Activated CD4-positive, CD25-positive, alpha-beta regulatory T cell treated with anti-CD3 and anti-CD28 coated beads, Interleukin-2, amount 50 U/mL, for 16 hours (primary cell): ENCODE data around the gene TSEN34.
A peak's percentile ranks its signal among the peaks of the same experiment; 100 is the strongest.
"Not testable (repeated sequence)": the region's sequence is repeated elsewhere in the genome, so short reads cannot be mapped to it uniquely, and the experiment has no call there.

Experiments
- DNase-seq: peaks from one replicate; pipeline ENCODE4 v3.0.0-alpha.2; 2020; ENCODE audit warnings: low read depth, low spot score

The TSEN34 gene

DNA sequence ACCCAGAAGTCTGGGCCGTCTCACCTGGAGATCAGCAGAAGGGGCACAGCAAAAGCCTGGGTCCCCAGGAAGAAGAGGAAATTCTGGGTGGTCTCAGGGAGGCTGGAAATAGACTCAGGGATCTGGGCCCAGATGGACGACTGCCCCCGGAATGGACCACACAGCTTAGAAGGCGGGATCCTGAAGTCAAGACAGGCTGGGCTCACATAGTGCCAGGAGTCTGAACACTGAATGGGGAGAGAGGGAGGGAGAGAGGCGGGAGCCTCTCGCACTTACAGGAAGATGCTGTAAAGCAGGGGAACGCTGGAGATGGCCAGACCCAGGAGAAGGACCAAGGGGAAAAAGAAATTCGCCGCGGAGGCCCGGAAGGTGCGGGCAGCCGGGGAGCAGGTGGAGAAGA is 30.3 kb upstream of the TSEN34 start:
- no peak for DNase-seq

DNA sequence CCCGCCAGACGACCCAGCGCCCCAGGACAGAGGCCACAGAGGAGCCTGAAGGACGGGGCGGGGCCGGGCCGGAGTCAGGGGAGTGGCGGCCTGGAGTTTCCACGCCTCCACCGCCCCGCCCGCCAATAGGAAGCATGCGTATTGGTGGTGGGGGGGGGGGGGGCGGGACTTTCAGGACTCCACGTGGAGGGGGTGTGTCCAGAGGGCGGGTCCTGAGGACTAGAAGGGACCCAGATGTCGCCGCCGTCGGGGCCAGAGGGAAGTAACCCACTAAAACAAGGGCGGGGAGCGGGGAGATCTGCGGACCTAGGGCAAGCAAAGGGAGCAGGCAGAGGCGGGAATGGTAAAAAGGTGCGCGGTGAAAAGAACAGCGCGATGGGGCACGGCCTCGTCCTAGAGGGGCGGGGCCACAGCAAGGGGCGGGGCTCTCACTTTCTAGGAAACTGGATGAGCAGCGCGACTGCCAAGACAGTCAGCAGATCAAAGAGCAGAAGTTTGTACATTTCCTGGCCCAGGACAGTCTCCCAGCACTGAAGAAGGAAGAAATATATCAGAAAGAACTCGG is 28.8 kb upstream of the TSEN34 start:
- DNase-seq, result peak; percentile 62

DNA sequence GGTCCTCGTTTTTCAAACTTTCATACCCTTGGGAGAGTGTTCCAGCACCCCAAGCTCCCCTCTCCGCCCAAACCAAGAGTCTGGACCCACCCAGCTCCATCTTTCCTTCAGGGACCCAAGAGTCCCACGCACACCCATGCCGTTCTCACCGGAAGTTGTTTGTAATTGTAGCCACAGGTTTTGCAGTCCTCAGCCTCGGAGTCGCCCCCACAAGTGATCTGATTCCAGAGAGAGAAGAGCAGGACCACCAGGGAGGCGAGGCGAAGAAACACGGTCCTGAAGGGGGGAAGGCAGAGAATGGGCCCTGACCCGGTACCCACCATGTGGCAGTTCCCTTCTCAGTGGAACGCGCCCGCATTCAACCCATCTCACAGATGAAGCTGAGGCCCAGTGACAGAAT is 28.2 kb upstream of the TSEN34 start:
- DNase-seq, result no peak

DNA sequence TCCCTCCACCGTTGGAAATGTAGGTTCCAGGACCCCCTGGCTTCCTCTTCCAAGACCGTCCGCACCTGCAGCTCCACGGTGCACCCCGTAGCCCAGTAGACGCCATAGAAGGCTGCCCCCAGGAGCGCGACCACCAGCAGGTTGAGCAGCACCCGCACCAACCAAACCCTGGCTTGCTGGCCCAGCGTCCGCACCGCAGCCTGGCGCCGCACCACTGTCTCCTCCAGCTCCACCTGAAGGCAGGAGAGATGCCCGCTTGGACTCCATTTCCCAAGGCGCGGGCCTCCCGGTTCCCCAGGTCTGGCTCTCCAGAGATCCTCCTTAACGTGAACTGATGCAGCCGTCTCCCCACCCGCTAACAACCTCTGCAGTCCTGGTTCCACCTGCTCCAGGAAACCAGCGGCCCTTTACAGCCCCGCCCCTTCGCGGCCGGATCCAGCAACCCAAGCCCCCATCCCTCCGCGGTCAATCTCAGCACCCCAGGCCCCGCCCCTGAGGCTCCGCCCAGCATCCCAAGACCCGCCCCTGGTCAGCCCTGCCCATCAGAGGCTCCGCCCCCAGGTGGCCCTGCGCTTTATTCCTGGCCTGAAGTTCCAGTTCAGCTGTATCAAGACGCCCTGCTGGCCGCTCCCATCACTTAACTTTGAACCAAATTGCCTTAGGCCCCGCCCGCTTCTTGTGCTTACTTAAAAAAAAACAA is 26.6 kb upstream of the TSEN34 start:
- no peak for DNase-seq

DNA sequence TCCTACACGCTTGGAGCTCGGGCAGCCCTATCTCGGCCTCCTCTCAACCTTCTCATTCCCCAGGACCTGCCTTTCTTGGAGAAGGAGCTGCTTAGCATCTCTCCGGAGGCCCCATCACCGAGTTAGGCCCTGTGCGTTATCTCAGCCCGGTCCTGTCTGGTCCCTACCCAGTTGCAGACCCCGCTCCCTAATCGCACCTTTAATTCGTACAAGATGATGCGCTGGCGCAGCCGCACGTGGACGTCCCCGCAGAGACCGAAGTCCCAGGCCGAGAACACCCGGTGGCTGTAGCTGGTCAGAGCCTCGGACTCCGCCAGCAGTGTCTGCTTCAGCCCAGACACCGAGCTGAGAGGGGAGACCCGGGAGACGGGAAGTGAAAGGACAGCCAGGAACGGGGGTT is 25.9 kb upstream of the TSEN34 start:
- DNase-seq, result no peak

DNA sequence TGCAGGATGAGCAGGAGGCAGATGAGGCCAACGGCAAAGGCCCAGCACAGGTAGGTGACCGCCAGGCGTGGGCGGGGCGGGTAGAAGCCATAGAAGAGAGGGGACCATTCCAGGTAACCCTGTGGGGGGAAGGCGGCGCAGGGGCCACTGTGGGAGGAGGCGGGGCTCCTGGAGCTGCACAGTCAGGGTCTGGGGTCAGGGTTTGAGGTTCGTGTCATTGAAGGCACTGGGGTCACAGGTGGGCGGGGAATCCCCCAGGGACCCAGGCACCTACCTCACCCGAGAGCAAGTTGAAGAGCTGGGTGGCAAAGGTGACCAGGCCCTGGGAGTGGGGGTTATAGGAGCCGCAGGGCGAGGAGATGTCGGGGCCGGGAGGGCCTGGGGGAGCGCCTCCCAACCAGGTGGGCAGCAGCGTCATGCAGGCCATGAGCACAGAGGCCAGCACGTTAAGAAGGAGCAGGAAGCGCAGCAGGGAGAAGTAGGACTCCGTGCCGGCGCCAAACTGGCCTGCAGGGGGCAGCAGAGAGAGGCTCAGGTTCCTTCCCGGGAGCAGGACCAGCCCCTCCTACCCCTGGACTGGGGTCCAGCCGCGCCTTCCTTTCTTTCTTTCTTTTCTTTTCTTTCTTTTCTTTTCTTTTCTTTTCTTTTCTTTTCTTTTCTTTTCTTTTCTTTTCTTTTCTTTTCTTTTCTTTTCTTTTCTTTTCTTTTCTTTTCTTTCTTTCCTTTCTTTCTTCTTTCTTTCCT is 22.8 kb upstream of the TSEN34 start:
- peak; percentile 75 for DNase-seq

DNA sequence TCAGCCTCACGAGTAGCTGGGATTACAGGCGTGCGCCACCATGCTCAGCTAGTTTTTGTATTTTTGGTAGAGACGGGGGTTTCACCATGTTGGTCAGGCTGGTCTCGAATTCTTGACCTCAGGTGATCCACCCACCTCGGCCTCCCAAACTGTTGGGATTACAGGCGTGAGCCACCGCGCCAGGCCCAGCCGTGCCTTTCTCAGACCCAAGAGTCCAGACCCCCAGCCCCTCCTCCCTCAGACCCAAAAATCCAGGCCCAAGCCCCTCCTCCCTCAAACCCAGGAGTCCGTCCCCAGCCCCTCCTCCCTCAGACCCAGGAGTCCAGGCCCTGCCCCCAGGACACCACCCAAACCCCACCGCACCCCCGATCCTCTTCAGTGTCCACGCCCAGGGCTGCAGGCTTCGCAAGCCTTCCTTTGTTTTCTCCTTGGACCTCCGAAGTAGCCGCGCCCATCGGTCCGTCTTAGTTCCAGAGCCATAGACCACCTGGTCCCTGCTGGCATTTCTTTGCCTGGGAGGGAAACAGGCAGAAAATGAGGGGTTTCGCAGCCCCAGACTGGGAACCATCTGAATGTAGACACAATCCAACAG is 21.9 kb upstream of the TSEN34 start:
- DNase-seq, result no peak

DNA sequence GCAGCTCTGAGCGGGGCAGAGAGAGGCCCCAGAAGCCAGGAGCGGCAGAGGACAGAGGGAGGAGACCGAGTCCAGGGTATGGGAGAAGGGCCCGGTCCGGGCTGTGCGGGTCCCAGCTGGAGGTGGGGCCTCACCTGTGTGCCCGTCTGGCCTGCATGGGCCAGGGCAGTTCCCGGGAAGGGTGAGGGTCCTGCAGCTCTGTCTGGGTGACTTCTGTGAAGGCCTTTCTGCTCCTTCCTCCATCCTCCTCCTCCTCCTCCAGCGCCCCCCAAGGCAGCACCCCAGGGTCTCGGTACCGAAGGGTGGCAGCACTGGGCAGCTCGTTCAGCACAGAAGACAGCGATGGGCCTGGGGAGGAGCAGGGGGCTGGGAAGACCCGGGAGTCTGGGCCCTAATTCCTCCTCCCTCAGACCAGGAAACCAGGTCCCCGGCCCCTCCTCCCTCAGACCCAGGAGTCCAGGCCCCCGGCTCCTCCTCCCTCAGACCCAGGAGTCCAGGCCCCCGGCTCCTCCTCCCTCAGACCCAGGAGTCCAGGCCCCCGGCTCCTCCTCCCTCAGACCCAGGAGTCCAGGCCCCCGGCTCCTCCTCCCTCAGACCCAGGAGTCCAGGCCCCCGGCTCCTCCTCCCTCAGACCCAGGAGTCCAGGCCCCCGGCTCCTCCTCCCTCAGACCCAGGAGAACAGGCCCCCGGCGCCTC is 19.2 kb upstream of the TSEN34 start:
- not testable (repeated sequence) for DNase-seq

DNA sequence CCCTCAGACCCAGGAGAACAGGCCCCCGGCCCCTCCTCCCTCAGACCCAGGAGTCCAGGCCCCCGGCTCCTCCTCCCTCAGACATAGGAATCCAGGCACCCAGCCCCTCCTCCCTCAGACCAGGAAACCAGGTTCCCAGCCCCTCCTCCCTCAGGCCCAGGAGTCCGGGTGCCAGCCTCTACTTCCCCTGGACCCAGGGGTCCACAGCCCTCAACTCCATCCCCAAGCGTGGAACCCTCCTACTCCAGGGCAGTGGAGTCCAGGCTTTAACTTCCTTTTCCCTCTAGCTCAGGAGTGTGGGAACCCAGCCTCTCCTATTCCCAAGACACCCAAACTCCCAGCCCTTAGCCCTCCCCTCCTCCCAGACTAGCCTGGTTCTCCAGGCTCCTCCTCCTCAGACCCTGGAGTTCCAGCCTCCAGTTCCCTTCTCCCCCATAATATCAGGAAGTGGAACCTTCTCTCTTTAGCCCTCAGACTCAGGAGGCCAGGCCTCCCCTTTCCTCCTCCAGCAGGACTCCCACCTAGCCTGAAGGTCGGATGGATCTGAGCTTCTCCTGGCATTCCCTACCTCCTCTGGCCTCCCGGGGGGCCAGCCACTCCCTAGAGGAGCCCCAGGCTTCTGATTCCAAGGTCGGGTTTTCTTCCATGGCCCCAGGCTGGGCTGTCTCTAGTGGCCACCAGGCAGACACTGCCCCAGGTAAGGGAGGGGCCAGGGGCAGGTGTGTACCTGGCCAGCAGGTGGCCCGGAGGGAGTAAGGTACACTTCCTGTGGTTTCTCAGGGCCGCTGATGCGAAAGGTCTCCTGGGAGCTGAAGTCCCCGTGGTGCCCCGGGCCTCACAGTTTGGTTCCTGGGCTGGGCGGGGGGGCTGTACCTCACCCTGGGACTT is 18.4 kb upstream of the TSEN34 start, which contains the start of gene TMC4:
Gene TMC4, minus strand, starts transcription at position 690 of the 888 bp plus-strand sequence. Its CDS starts 43 bp downstream, at position 647.
- DNase-seq, result no peak

DNA sequence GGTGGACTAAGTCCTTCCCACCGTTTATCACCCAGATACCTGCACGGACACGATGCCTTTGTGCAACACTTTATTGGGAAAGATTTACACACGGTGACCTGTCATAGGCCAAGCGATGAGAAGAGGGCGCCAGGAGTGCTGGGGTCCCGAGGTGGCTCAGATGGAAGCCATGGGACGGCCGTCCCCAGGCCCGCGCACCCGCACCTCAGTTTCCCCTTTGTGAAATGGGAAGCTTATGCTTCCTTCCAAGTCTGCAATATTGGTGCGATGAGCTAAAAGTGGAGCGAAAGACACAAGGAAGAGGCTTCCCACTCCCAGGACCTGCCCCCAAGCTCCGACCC is 17.8 kb upstream of the TSEN34 start:
- DNase-seq, result no peak

DNA sequence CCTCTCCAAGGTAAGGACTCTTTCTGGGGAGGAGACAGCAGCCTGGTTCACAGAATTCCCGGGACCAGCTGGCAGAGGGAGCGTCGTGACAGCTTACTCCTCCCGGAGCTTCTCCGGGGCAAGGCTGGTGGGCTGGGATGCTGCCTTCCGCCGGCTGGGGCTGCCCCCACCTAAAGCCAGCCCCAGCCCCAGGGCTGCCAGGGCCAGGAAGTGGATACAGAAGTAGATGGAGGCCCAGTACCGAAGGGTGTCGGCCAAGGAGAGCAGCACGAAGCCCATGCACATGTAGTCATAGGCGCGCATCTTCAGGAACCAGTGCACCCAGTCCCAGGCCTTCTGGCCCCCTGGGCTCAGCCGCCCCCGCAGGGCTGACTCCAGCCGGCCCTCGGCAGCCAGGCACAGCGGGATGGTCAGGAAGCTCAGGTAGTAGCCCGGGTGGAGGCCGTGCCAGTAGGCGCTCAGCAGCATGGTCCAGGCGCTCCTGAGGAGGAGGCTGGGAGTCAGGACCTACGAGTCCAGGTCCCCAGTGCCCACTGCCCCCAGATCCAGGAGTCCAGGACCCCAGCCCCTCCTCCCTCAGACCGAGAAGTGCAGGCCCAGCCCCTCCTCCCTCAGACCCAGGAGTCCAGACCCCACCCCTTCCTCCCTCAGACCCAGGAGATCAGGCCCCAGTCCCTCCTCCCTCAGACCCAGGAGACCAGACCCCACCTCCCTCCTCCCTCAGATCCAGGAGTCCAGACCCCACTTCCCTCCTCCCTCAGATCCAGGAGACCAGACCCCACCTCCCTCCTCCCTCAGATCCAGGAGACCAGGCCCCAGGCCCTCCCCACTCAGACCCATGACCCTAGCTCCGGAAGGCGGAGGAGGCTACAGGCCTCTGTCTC is 16.9 kb upstream of the TSEN34 start:
- no peak for DNase-seq

DNA sequence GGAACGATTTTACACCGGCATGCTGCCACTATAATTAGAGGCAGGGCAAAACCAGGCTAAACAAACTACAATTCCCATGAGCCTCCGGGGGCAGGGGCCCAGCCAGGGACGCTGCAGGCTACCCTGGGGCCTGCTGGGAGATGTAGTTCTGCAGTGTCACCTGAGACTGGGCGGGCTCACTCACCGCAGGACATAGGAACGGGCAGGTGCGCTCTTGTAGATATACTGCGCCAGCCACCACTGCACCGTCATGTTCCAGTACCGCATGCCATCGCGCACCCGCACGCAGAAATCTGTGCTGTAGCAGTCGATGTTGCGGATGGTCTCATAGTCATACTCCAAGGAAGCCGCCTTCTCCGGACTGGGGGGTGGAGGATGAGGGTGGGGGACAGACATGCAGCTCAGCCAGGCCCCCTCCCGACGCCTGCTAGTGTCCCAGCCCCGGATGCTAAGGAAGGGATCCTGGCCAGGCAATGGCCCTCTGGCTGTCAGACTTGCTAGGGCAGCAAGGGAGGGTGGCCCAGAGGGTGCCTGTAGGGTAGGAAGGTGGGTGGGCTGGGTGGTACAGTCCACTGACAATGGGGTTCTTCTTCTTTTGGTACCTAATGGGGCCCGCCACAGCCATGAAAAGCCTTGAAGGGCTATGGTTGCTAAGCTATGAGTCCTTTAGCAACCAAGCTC is 12.4 kb upstream of the TSEN34 start:
- no peak for DNase-seq

DNA sequence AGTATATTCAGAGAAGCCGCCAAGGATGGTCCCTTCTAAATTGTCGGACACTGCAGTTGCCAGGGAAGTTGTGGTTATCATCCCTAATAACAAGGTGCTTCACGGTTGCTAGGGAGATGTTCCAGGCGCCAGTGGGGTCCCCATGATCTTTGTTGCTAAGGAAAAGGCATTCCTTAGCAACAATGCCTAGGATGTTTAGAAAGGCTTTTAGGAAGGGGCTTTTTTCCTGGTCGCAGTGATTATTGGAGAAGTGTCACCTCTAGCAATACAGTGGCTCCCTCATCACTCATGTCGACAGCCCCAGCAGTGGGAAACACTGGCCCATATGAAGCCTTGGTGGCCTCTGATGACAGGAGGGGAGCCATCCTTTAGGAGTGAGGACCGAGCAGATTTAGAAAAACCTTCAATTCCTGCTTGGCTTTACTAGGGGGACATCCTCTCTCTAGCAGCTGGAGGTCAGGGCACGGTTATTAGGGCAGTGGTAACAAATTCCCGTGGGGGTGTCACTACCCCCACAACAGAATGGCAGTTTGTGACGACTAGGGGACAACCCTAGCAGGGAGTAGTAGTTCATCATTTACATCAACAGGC is 11.8 kb upstream of the TSEN34 start:
- no peak for DNase-seq

DNA sequence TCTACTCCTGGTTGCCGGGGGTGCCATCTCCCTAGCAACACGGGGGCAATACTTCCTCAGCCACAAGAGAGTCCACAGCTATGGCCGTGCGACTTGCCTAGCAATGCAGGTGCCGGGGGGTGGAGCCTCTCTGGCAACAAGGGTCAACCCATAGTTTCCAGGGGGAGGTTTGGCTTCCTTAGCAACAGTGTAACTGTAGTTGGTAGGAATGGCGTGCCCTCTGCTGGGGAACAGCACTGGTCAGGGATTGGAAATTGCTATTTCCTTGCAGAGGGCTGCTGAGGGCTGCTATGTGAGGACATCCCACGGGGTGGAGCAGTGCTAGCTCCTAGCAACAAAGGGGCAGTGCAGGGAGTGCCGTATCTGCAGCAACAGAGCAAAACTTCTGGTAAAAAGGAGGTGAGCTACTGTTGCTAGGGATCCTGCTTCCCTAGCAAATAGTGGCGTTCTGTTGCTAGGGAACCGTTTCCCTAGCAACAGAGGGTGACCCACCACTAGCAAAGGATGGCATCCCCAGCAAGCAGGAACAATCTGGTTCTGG is 11.1 kb upstream of the TSEN34 start:
- no peak for DNase-seq

DNA sequence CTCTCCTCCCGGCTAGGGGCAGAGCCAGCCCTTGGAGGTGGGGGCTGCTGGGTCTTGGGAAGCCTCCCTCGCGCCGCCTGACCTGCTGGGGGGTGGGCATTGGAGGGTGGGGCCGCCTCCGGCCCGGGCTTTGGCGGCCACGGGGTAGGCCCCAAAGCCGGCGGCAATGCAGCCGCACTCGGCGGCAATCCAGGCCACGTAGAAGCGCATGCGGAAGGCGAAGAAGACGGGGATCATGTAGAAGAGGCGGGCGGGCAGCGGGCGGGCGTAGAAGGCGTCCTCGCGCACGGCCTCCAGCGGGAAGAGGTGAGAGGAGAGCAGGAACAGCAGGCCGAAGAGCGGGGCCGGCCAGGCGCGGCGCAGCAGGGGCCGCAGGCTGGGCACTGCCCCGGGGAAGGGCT is 10.4 kb upstream of the TSEN34 start:
- DNase-seq, result no peak

DNA sequence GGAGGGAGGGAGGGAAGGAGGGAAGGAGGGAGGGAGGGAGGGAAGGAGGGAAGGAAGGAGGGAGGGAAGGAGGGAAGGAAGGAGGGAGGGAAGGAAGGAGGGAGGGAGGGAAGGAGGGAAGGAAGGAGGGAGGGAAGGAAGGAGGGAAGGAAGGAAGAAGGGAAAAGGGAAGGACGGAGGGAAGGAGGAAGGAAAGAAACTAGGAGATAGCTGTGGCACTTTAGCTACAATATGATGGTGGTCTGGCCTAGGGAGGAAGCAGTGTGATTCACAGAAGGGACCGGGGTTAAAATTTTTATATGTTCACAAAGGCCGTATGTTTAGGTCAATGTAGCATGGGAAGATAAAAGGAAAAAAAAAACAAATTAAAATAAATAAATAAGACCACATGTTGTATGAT is 9.2 kb upstream of the TSEN34 start:
- DNase-seq, result not testable (repeated sequence)

DNA sequence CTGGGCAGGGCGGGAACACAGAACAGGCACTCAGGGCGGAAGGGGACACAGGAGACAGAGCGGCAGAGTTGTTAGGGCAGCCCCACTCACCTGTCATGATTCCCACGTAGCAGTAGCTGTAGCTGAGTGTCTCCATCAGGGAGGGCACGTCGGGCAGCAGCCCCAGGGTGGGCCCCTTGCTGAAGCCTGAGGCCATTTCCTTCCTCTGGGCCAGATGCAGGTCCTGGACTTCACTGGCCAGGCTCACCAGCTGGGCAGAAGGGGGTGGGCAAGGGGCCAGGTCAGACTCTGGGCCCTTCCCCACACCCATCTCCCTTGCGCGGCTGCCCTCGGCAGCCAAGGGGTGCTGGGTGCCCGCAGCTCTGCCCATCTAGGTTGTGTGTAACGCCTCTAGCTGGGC is 7.7 kb upstream of the TSEN34 start:
- DNase-seq, result no peak

DNA sequence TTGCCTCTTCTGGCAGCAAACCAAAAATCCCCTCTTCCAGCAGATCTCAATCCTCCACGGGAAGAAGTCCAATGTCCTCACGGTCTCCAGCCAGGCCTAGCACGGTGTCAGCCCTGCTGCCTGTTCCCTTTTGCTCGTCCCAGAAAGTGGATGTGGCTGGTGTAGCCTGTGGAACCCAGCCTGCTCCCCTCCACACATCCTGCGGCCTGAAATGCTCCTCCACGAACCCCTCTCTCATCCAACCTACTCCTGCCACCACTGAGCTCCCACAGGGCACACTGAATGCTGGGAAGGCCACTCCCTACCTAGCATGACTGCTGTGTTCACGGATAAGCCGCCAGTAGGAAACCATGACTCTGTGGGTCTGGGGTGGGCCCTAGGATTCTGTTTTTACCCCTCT is 4.8 kb upstream of the TSEN34 start:
- DNase-seq, result no peak

DNA sequence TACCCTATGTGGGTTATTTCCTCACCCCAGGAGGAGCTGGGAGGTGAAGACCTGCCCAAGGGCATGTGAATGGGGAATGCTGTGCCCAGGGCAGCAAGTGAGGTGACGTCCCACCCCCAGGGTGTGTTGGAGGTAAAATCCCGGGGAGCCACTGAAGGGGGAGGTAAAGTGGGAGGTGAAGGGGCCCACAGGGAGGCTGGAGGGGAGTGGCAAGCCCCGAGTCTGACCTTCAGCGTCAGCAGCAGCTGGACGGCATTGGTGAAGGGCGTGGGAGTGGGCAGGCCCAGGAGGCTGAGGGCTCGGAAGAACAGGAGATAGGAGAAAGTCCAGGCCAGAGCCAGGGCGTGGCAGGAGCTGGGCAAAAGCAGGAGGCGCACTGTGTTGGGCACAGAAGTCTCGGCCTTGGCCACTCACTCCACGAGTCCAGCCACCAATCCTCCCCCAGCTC is 4.2 kb upstream of the TSEN34 start:
- no peak for DNase-seq
